ENCODE results near the gene VPS8.
"Not testable (repeated sequence)": the region's sequence is repeated elsewhere in the genome, so short reads cannot be mapped to it uniquely, and the experiment has no call there.

The VPS8 gene

DNA sequence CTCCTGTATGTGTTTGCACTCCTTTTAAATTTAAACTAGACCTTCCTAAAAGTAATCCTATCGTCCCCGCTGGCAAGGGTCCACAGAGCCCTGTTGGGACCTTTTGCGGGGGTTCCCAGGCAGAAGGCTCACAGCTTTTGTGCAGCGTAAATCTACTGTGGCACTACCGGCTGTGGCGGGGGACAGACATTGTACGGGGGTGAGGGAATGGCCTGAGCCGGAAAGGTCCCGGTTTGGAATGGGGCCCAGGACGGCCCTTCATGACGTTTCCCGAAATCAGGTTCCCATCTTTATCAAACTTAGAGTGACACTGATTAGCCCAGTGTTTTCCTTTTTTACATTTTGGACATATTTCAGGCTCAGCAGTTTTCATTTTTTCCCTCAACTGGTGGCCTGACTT lies 205.6 kb downstream of the VPS8 start:
- DNase-seq = not testable (repeated sequence)

DNA sequence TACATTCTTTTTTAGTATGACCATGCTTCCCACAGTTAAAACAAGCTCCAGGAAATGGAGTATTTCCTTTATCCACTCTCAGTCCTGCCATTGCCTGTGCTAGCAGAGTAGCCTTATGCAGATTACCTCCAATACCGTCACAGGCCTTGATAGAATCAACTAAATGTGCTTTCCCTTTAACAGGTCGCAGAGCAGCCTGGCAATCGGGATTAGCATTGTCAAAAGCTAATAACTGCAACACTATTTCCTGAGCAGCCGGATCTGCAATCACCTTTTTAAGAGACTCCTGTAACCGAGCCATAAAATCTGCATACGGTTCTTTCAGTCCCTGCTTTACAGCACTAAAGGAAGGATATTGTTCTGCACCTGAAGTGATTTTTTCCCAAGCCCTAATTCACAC lies 206.0 kb downstream of the VPS8 start:
- not testable (repeated sequence) for DNase-seq

DNA sequence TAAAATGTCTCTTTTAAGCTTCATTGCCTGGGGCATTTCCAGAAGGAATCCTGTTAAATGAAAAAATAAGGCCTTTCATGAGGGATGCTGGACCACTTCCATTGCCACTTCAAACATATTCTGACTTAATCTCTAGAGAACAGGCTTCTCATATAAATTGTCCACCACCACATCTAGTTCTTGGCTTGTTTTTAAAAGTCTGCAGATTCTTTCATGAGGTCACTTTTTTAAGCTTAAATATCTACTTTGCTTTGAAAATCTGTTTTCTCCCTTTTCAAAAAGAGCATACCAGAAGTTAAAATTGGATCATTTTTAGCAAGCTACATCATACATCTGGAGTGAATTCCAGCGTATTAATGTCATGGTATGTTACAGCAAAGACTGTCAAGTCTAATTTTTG lies 209.3 kb downstream of the VPS8 start:
- DNase-seq = no peak

DNA sequence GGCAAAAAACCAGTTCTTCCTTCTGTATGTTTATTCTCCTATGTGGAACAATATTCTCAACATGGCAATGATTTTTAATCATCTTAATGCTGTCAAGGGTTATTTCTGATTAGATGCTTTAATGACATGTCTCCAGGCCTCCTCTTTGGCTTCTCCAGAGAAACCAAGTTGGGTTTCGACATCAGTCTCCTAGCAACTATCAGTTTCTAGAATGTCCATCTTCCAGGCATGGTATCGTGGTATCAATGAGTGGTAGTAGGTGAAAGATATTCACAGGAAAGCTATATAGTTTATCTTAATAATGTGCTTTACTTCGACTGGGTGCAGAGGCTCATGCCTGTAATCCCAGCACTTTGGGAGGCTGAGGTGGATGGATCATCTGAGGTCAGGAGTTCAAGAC lies 212.4 kb downstream of the VPS8 start:
- DNase-seq = no peak

DNA sequence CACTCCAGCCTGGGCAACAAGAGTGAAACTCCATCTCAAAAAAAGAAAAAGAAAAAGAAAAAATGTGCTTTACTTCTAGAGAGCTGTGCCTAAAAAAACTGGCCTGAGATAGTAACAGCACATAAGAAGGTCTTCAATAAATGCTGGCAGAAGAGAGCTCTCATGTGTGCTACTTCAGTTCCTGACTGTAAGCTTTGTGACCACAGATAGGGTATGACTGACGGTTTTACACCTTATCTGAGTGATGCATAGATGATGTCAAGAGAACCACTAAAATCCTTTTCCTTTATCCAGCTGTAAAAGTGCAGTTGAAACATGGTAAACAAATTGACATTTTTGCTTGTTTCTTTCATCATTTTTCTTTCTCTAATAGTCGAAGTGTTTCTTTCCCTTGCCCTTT lies 213.0 kb downstream of the VPS8 start:
- DNase-seq = no peak

DNA sequence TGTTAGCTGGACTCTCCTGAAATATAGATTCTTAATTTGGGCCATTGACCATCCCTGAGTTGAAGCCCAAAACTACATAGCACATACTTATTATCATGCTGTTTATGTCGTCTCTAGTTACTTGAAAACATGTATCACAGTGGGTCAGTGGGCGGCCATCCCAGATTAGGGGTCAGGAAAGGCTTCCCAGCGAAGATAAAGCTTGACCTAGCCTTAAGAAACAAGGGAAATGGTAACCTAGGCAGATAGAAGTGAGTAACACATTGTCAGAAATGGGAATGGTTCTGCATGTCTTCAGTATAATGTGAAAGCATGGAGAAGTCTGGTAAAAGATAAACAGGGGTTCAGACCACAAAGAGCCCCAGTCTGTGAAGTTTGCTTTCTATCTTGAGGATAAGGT lies 216.2 kb downstream of the VPS8 start:
- no peak for DNase-seq

DNA sequence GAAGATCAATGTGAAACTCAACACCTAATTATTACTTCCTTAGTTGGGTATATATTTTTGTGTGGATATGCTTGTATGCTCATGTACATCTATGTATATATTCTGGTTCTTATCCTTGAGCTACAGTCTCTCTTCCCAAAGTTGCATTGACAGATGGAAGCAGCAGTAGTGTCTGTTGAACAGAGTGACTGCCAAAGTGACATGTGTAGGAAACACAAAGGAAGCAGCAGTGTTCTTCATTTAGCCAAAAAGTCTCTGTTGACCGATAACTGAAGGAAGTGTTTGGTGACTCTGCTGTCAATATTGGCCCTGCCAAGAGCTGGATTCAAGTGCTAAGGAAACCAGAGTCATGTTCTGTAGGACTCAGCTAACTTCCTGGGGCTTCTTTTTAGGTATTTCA lies 217.1 kb downstream of the VPS8 start:
- DNase-seq = no peak

DNA sequence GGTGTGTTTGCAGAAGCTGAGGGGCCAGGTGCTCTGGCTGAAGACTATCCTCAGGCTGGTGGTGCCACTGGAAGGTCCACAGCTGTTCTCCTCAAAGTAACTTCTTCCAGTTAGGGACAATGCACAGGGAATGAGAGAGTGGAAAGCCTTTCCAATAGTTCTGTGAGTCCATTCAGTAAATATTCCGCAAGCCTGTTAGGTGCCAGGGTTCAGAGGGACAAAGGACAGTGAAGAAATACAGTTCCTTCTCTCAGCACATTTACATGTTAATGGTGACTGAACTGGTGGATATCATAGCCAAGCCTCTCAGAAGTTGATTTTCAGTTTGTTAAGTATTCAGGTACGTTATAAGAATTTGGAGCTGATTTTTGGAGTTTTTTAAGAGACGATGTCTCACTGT lies 218.4 kb downstream of the VPS8 start:
- no peak for DNase-seq

DNA sequence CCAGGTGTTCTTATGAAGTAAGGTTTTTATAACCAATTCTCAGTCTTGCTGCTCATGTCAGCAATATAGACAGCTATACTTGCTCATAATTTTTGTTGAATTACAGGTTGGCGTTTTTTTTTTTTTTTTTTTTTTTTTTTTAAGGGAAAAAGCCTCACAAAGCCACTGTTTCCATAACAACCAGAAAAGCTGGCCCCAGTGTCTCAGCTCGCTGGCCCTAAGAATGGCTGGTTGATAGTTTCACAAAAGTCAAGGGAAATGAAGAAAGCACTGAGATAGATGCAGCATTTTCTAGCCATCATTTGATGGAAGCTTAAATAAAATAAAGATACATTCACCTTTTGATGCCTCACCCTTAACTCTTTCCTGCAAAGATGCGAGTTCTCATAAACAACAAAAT lies 219.0 kb downstream of the VPS8 start:
- no peak for DNase-seq

DNA sequence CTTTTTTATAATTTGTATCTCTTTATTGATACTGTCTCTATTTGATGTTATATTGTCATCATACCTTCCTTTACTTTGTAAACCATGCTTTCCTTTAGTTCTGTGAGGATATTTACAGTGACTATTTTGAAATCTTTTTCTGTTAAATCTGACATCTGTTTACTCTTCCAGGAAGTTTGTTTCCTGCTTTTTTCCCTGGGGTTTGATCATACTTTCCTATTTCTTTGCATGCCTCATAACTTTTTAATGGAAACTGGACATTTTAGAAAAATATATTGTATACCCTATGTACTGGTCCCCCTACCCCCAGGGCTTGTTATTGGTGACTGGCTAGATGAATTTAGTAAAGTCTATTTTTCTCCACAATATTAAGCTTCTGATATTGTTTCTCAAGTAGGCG lies 225.8 kb downstream of the VPS8 start:
- DNase-seq = no peak

DNA sequence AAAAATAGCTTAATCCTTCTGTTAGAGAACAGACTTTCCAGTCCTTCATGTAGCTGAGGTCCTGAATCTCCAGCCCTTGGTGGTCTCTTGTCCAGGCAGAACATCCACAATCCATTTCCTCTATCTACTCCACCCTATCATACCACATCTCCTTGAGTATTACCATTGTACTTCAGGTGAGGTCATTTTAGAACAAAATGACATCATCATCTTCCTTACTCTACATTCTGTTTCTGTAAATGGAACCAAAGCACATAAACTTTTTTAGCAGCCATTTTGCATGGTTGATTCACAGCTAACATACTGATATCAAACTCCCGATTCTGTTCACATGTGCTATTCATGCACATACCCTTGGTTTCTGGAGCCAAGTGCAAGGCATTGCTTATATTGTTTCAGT lies 228.5 kb downstream of the VPS8 start:
- DNase-seq = no peak

DNA sequence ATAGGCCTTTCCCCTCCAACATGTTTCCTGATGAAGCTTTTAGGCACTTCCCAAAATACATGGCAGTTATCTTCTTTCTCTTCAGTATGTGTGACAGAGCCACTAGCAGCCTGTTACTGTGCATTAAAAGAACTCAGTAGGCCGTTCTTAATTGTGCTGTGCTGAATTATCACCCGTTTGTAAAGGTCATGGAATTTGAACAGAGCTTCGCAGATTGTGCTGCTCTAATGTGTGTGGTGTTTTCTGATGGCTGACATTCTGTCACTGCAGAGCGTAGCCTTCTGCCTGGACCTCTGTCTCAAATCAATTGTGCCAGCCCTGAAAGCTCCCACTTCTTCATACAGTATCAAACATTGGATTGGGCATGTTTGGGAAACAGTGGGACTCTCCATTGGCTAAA lies 229.6 kb downstream of the VPS8 start:
- DNase-seq = no peak

DNA sequence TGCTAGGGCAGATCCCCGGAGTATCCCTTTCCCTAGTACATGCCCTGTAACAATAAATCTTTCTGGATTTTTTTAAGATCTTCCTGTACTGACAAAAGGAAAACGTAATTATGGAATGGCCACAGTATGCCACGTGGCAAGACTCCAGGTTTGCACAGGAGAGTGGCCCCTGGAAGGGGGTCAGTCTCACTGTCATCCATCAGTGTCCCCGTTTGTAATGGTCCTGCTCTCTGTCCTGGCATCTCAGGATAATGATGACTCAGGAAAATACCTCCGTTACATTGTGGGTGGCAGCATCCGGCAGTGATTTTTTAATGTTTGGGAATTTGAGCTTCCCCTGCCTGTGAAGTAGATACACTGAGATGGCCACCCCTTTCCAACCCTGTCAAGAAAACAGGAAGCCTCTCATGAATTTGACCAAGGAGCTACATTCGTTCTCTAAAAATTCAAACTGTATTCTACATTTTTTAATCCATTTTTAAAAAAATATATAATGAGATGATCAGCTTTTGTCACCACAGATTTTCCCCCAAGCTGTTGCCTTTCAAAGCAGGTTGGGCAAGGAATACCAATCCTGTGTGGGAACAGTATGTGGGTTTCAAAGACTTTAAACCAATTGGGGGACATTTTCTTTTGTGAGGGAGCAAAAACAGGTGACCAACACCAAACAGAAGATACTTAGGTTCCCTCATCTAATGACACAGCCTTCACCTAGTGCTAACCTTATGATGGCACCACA lies 230.5 kb downstream of the VPS8 start:
- no peak for DNase-seq

DNA sequence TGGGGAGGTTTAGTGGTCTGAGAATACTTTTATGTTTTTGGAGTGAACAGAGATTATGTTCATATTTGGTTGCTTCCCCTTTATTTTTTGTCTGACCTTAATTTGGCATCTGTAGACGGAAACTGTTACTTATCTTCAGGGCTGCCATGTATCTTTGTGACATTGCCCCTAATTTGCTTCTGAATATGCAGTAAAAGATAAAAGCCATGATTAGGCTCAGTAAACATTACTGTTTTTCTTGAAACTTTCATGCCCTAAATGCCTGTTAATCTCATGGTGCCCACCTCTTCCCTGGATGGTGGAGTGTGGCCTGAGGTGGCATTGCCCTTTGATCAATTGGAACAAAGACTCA lies 234.2 kb downstream of the VPS8 start:
- DNase-seq = no peak

DNA sequence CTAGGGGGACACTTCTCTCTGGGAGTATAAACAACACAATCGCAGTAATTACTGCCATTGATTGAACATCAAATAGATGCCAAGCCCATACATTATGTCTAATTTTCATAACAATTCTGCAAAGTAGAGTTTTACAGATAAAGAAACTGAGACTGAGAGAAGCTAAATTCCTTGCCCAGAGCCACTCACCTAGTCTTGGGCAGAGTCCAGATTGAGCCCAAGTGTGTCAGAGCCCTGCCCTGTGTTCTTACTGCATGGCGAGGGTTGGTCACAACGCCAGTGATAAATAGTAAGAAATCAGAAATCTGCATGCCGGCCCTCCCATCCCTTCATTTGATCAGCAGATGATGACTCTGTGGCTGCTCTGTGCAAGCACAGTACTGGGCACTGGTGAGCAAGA lies 234.6 kb downstream of the VPS8 start:
- no peak for DNase-seq

DNA sequence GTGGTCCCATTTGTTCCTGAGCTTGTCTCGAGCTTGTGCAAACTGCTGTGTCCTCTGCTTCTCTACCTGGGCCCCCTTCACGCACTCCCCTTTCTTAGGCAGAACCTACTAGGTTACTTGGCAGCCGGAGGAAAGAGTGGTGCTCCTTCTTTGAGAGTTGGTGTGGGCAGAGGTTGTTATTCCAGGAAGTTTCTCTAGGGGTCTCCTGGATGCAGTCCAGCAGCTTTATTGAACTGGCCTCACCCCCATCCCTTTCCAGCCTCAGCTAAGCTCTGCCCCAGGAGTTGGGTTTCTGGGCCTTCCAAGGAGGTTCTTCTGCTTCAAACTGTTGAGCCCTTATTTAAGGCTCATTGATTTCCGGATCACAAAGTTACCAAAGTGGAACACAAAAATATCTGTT lies 237.7 kb downstream of the VPS8 start:
- DNase-seq = no peak

DNA sequence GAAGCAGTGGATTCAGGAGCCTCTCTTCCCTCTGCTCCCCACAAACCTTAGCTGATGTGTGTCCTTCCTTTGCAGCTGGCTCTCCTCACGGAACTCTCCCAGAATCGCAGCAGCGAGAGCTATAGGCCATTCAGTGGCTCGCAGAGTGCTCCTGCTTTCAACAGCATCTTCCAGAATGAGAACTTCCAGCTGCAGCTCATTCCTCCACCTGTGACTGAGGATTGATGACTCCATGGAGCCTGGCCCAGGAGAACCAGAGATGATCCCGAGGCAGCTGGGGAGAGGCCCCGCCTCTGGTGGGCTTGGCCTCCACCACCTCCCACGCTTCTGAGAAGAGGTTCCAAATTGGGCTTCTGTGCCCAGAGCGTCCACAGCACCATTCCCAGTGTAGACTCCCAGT lies 239.8 kb downstream of the VPS8 start:
- no peak for DNase-seq

DNA sequence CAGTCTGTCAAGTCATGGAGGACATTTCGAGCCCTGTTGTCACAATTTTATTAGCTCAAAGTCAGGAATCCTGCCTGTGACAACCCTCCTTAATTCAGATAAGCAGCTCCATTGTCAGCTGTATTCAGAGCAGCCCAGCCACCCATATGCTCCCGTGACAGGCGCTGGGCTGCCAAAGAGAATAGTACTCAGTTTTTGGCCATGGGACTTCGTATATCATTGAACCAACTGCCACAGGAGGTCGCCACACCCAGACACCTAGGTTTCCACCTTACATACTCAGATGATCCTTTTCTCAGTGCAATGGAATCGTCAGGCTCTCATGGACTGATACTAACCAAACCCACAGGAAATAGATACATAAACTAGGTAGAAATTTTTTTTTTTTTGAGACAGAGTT lies 240.7 kb downstream of the VPS8 start:
- DNase-seq = no peak

DNA sequence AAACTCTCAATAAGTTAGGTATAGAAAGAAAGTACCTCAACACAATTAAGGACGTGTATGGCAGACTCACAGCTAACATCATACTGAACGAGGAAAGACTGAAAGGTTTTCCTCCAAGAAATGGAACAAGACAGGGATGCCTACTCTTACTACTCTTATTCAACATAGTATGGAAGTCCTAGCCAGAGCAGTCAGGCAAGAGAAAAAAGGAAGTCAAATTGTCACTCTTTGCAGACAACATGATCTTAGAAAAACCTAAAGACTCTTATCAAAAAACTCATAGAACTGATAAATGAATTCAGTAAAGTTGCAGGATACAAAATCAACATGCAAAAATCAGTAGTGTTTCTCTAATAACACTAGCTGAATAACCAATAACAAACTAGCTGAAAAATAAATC lies 244.9 kb downstream of the VPS8 start:
- DNase-seq = no peak

DNA sequence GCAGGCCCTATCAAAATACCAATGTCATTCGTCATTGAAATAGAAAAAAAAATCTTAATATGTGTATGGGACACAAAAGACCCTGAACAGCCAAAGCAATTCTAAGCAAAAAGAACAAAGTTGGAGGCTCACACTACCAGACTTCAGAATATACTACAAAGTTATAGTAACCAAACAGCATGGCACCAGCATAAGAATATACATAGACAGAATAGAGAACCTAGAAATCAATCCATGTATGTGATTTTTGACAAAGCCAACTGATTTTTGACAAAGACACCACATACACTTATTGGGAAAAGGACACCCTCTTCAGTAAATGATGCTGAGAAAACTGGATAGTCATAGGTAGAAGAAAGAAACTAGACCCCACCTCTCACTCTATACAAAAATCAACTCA lies 245.9 kb downstream of the VPS8 start:
- DNase-seq = no peak

DNA sequence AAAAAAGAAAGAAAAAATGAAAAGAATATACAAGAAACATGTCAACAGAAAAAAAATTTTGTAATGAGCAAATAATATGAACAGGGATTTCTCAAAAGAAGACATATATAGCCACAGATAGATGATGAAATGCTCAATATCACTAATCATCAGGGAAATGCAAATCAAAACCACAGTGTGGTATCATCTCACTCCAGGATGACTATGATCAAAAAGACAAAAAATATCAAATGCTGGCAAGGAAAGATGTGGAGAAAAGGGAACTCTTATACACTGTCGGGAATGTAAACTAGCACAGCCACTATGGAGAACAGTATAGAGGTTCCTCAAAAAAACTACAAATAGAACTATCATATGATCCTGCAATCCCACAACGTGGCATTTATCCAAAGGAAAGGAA lies 246.8 kb downstream of the VPS8 start:
- DNase-seq = no peak

DNA sequence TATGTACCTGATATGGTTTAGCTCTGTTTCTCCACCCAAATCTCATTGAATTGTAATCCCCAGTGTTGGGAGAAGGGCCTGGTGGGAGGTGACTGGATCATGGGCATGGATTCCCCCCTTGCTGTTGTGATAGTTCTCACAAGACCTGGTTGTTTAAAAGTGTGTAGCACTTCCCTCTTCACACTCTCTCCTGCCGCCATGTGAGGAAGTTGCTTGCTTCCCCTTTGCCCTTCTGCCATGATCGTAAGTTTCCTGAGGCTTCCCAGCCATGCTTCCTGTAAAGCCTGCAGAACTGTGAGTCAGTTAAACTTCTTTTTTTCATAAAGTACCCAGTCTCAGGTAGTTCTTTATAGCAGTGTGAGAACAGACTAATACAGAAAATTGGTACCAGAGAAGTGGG lies 247.8 kb downstream of the VPS8 start:
- no peak for DNase-seq

DNA sequence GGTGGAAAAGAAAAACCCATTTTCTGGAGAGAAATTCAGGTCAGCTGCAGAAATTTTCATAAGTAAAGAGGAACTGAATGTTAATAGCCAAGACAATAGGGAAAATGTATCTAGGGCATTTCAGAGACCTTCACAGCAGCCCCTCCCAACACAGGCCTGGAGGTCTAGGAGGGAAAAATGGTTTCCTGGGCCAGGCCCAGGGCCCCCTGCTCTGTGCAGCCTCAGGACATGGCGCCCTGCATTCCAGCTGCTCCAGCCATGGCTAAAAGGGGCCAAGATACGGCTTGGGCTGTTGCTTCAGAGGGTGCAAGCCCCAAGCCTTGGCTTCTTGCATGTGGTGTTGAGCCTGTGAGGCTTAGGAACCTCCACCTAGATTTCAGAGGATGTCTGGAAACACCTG lies 248.7 kb downstream of the VPS8 start:
- DNase-seq = no peak

DNA sequence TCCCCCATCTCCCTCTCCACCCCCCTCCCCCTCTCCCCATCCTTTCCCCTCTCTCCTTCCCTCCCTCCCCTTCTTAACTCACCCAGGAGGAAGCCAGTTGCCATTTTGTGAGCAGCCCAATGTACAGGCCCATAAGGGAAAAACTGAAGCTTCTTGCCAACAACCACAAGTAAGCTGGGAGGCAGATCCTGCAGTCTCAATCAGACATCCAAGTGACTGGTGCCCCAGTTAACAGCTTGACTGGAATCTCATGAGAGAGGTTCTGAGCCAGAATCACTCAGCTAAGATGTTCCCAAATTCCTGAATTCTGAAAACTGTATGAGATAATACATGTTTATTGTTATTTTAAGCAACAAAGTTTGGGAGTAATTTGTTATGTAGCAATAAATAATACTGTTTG lies 250.2 kb downstream of the VPS8 start:
- no peak for DNase-seq

DNA sequence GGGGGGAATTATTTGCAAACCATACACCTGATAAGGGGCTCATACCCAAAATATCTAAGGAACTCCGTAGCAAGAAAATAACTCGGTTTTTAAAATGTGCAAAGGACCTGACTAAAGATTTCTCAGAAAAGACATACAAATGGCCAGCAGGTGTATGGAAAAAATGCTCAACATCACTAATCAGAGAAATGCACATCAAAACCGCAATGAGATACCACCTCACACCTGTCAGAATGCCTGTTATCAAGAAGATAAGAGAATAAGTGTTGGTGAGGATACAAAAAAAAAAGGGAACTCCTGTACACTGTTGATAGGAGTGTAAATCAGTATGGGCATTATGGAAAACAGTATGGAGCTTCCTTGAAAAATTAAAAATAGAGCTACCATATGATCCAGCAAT lies 251.5 kb downstream of the VPS8 start:
- no peak for DNase-seq

DNA sequence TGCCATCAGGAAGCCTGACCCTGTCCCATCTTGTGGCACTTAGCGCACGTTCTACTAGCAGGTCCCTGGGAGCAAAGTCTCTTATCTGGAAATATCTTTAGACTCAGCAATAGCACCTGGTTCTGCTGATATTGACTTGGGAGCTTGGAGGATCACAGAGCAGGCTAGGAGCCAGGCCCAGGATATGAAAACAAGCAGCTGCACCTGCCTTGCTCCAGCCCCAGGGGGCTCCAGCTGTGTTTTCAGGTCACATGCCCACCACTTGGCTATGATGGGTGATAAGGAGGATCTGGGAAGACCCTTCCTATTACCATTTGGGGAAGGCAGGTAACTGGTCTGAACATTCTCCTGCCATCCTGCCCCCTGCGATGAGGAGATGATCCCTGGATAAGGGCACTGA lies 253.1 kb downstream of the VPS8 start:
- no peak for DNase-seq
